MM.1S (cell line): ENCODE data around the gene PARP1.

Experiments used
- DNase-seq: peaks from one replicate; pipeline ENCODE4 v3.0.0-alpha.2; 2015
- H2AFZ ChIP-seq: fragments of 300-600 bp; sonication (generic); 2 replicates; pipeline ENCODE4 v1.6.0; 2016; ENCODE audit warnings: antibody characterized with exemption, low read length
- H3F3A ChIP-seq: fragments of 300-600 bp; sonication (generic); 2 replicates; pipeline ENCODE4 v1.6.1; 2016; ENCODE audit warnings: mild to moderate bottlenecking, antibody characterized with exemption, low read length, moderate library complexity, mixed read lengths; ENCODE audit not compliant: insufficient read depth
- H3K27ac ChIP-seq: fragments of 300-600 bp; sonication (generic); 2 replicates; pipeline ENCODE4 v1.5.1; 2016; ENCODE audit warnings: mild to moderate bottlenecking, low read length
- H3K27me3 ChIP-seq: fragments of 300-600 bp; sonication (generic); replicated peaks from 2 replicates; pipeline ENCODE4 v1.6.0; 2016; ENCODE audit warnings: low read length; ENCODE audit not compliant: insufficient read depth
- H3K36me3 ChIP-seq: fragments of 300-600 bp; sonication (generic); replicated peaks from 2 replicates; pipeline ENCODE4 v1.6.1; 2016; ENCODE audit warnings: mild to moderate bottlenecking, low read length, mixed read lengths; ENCODE audit not compliant: insufficient read depth
- H3K4me1 ChIP-seq: fragments of 300-600 bp; sonication (generic); 2 replicates; pipeline ENCODE4 v1.6.1; 2016; ENCODE audit warnings: low read length, mixed read lengths
- H3K4me2 ChIP-seq: fragments of 300-600 bp; sonication (generic); 2 replicates; pipeline ENCODE4 v1.6.0; 2016; ENCODE audit warnings: low read depth, low read length
- H3K4me3 ChIP-seq: fragments of 300-600 bp; sonication (generic); 2 replicates; pipeline ENCODE4 v1.5.1; 2016; ENCODE audit warnings: low read length, mixed read lengths
- H3K79me2 ChIP-seq: fragments of 300-600 bp; sonication (generic); 2 replicates; pipeline ENCODE4 v1.6.1; 2016; ENCODE audit warnings: mixed run types, low read length, mixed read lengths
- H3K9ac ChIP-seq: fragments of 300-600 bp; sonication (generic); 2 replicates; pipeline ENCODE4 v1.6.1; 2016; ENCODE audit warnings: low read length, mixed read lengths
- H3K9me2 ChIP-seq: fragments of 300-600 bp; sonication (generic); replicated peaks from 2 replicates; pipeline ENCODE4 v1.6.1; 2016; ENCODE audit warnings: mild to moderate bottlenecking, low read length, mixed read lengths; ENCODE audit not compliant: insufficient read depth
- H3K9me3 ChIP-seq: fragments of 300-600 bp; sonication (generic); replicated peaks from 2 replicates; pipeline ENCODE4 v1.6.1; 2016; ENCODE audit warnings: mild to moderate bottlenecking, low read length, mixed read lengths; ENCODE audit not compliant: insufficient read depth
- H4K20me1 ChIP-seq: fragments of 300-600 bp; sonication (generic); 2 replicates; pipeline ENCODE4 v1.6.1; 2016; ENCODE audit warnings: mild to moderate bottlenecking, low read length, moderate library complexity, mixed read lengths; ENCODE audit not compliant: insufficient read depth
- CTCF ChIP-seq: fragments of 300-600 bp; sonication (generic); IDR thresholded peaks from 2 replicates; pipeline ENCODE4 v1.5.1; 2016; ENCODE audit warnings: antibody characterized with exemption, low read length, mixed read lengths
- EZH2 ChIP-seq: fragments of 300-600 bp; sonication (generic); optimal IDR thresholded peaks from 2 replicates; pipeline ENCODE3; 2017; ENCODE audit warnings: low read depth, mild to moderate bottlenecking, antibody characterized with exemption, low read length, mixed read lengths
- EZH2phosphoT487 ChIP-seq: fragments of 300-600 bp; sonication (generic); IDR thresholded peaks from 2 replicates; pipeline ENCODE4 v1.6.1; 2018; ENCODE audit warnings: antibody characterized with exemption, low read length

Gene PARP1

GRCh38 chr1:226350519-226350865 lies 57.4 kb downstream of the PARP1 start:
- Histone ChIP-seq H3K27me3 (no peaks in the 10 kb centered on the region), H3K4me2 (no peak overlapping the region), H2AFZ (no peak overlapping the region), H4K20me1 (no peaks in the 10 kb centered on the region), H3K4me3 (no peak overlapping the region), H3K9me2 (no peaks in the 10 kb centered on the region), H3K4me1 (peaks cover 6% of the 10 kb centered on the region), H3F3A (peaks cover 3% of the 10 kb centered on the region; the same call in 1 of the 2 replicates), H3K36me3 (no peaks in the 10 kb centered on the region), H3K27ac (no peak overlapping the region), H3K9me3 (no peaks in the 10 kb centered on the region), H3K9ac (no peak overlapping the region), H3K79me2 (no peaks in the 10 kb centered on the region)
- DNase-seq: no peak
- TF ChIP-seq CTCF: no peak
- no peak for TF ChIP-seq EZH2phosphoT487
- no peak for TF ChIP-seq EZH2

GRCh38 chr1:226349801-226350518 lies 57.9 kb downstream of the PARP1 start:
- H2AFZ ChIP-seq: no peak overlapping the region
- no peak overlapping the region for H3K9ac ChIP-seq
- no peaks in the 10 kb centered on the region for H3K79me2 ChIP-seq
- TF ChIP-seq EZH2 (no peak), EZH2phosphoT487 (no peak), CTCF (no peak)
- H3K4me2 ChIP-seq: no peak overlapping the region
- H3K4me3 ChIP-seq: no peak overlapping the region
- H3K9me3 ChIP-seq: no peaks in the 10 kb centered on the region
- no peaks in the 10 kb centered on the region for H3K9me2 ChIP-seq
- H3F3A ChIP-seq: peaks cover 3% of the 10 kb centered on the region; the same call in 1 of the 2 replicates
- no peak for DNase-seq
- H3K36me3 ChIP-seq: no peaks in the 10 kb centered on the region
- no peaks in the 10 kb centered on the region for H3K27me3 ChIP-seq
- H4K20me1 ChIP-seq: no peaks in the 10 kb centered on the region
- no peak overlapping the region for H3K27ac ChIP-seq
- 0 out of 2 replicates have a peak, but pooled peaks cover under 1% of the 10 kb centered on the region for H3K4me1 ChIP-seq

GRCh38 chr1:226349081-226349480 lies 58.8 kb downstream of the PARP1 start:
- H4K20me1 ChIP-seq: no peaks in the 10 kb centered on the region
- DNase-seq: no peak
- H3K4me3 ChIP-seq: no peak overlapping the region
- H3K9me2 ChIP-seq: no peaks in the 10 kb centered on the region
- TF ChIP-seq EZH2phosphoT487 (no peak), CTCF (no peak), EZH2 (no peak)
- H3K4me2 ChIP-seq: no peak overlapping the region
- H3K27ac ChIP-seq: no peak overlapping the region
- peaks cover 3% of the 10 kb centered on the region; the same call in 1 of the 2 replicates for H3F3A ChIP-seq
- no peaks in the 10 kb centered on the region for H3K27me3 ChIP-seq
- no peaks in the 10 kb centered on the region for H3K79me2 ChIP-seq
- no peaks in the 10 kb centered on the region for H3K9me3 ChIP-seq
- H3K36me3 ChIP-seq: no peaks in the 10 kb centered on the region
- H3K4me1 ChIP-seq: no peaks in the 10 kb centered on the region
- no peak overlapping the region for H2AFZ ChIP-seq
- H3K9ac ChIP-seq: no peak overlapping the region
